Mesenchymal stem cell (in vitro differentiated cells and primary cell): ENCODE results near the gene DNAI2.
A peak's percentile ranks its signal among the peaks of the same experiment; 100 is the strongest.
"Not testable (repeated sequence)": the region's sequence is repeated elsewhere in the genome, so short reads cannot be mapped to it uniquely, and the experiment has no call there.

Experiments
- DNase-seq: peaks from one replicate; pipeline ENCODE4 v3.0.0-alpha.2; 2013
- H2AFZ ChIP-seq: one replicate; pipeline ENCODE4 v1.6.1; 2013; ENCODE audit warnings: low read depth, mild to moderate bottlenecking, control low read depth, inconsistent platforms, low read length, moderate library complexity
- H2AK5ac ChIP-seq: 2 replicates; pipeline ENCODE4 v1.6.1; 2013; ENCODE audit warnings: low read length, moderate library complexity, mild to moderate bottlenecking, inconsistent platforms; ENCODE audit not compliant: severe bottlenecking
- H2BK120ac ChIP-seq: one replicate; pipeline ENCODE4 v1.6.1; 2013; ENCODE audit warnings: low read depth, mild to moderate bottlenecking, inconsistent platforms, low read length, moderate library complexity
- H2BK12ac ChIP-seq, 2 experiments: one replicate each; pipeline ENCODE4 v1.6.1; 2013; ENCODE audit warnings: inconsistent platforms in 2 of 2, low read length in 2 of 2, mild to moderate bottlenecking in 2 of 2, moderate library complexity in 2 of 2, control low read depth in 1 of 2
- H2BK15ac ChIP-seq: one replicate; pipeline ENCODE4 v1.6.1; 2013; ENCODE audit warnings: mild to moderate bottlenecking, low read depth, inconsistent platforms; ENCODE audit not compliant: poor library complexity, severe bottlenecking
- H2BK5ac ChIP-seq: 2 replicates; pipeline ENCODE4 v1.6.1; 2013; ENCODE audit warnings: low read depth, mild to moderate bottlenecking, low read length, control low read depth, inconsistent platforms; ENCODE audit not compliant: poor library complexity, severe bottlenecking
- H3K14ac ChIP-seq, 2 experiments: one replicate each; pipeline ENCODE4 v1.6.1; 2013; ENCODE audit warnings: inconsistent platforms in 2 of 2, low read length in 2 of 2, control low read depth in 1 of 2, mild to moderate bottlenecking in 1 of 2, moderate library complexity in 1 of 2
- H3K18ac ChIP-seq, 2 experiments: one replicate each; pipeline ENCODE4 v1.6.1; 2013; ENCODE audit warnings: inconsistent platforms in 2 of 2, low read length in 2 of 2, control low read depth in 1 of 2, low read depth in 1 of 2, mild to moderate bottlenecking in 1 of 2
- H3K23ac ChIP-seq, 2 experiments: one replicate each; pipeline ENCODE4 v1.6.1; 2013; ENCODE audit warnings: inconsistent platforms in 2 of 2, low read length in 2 of 2, mild to moderate bottlenecking in 2 of 2, moderate library complexity in 2 of 2, control low read depth in 1 of 2
- H3K27ac ChIP-seq: 2 replicates; pipeline ENCODE4 v1.5.1; 2013; ENCODE audit warnings: mild to moderate bottlenecking, moderate library complexity, low read length, control low read depth, inconsistent platforms; ENCODE audit not compliant: poor library complexity, severe bottlenecking
- H3K27me3 ChIP-seq, 2 experiments: 2 replicates each; pipeline versions ENCODE4 v1.6.1 to v1.7.0; 2013; ENCODE audit warnings: low read length in 2 of 2, mild to moderate bottlenecking in 2 of 2, moderate library complexity in 2 of 2, control low read depth in 1 of 2, inconsistent platforms in 1 of 2; ENCODE audit not compliant: control insufficient read depth in 1 of 2, insufficient read depth in 1 of 2
- H3K36me3 ChIP-seq, 2 experiments: 2 replicates each; pipeline versions ENCODE4 v1.6.1 to v1.7.0; 2013; ENCODE audit warnings: low read length in 2 of 2, control low read depth in 1 of 2, inconsistent platforms in 1 of 2, low read depth in 1 of 2, mild to moderate bottlenecking in 1 of 2; ENCODE audit not compliant: insufficient read depth in 2 of 2, control insufficient read depth in 1 of 2
- H3K4ac ChIP-seq, 2 experiments: one replicate each; pipeline ENCODE4 v1.6.1; 2013; ENCODE audit warnings: inconsistent platforms in 2 of 2, low read length in 2 of 2, mild to moderate bottlenecking in 2 of 2, moderate library complexity in 2 of 2, control low read depth in 1 of 2, low read depth in 1 of 2
- H3K4me1 ChIP-seq: 2 replicates; pipeline ENCODE4 v1.6.1; 2013; ENCODE audit warnings: low read depth, low read length, control low read depth; ENCODE audit not compliant: control insufficient read depth, insufficient read depth
- H3K4me2 ChIP-seq: 2 replicates; pipeline ENCODE4 v1.6.1; 2013; ENCODE audit warnings: low read length, mild to moderate bottlenecking, inconsistent platforms; ENCODE audit not compliant: poor library complexity, severe bottlenecking
- H3K4me3 ChIP-seq, 2 experiments: 2 replicates each; pipeline versions ENCODE4 v1.5.1 to v1.7.0; 2013; ENCODE audit warnings: low read length in 2 of 2, mild to moderate bottlenecking in 2 of 2, control low read depth in 1 of 2, low read depth in 1 of 2; ENCODE audit not compliant: insufficient read depth in 1 of 2
- H3K79me1 ChIP-seq: replicated peaks from 2 replicates; pipeline ENCODE4 v1.6.1; 2013; ENCODE audit warnings: mild to moderate bottlenecking, control low read depth, low read length, inconsistent platforms; ENCODE audit not compliant: poor library complexity, severe bottlenecking
- H3K9ac ChIP-seq: 2 replicates; pipeline ENCODE4 v1.7.0; 2013; ENCODE audit warnings: mild to moderate bottlenecking, low read length, moderate library complexity
- H3K9me3 ChIP-seq: 2 replicates; pipeline ENCODE4 v1.7.0; 2013; ENCODE audit warnings: mild to moderate bottlenecking, low read length; ENCODE audit not compliant: control insufficient read depth
- H4K8ac ChIP-seq: one replicate; pipeline ENCODE4 v1.6.1; 2013; ENCODE audit warnings: inconsistent platforms, mild to moderate bottlenecking, low read length, moderate library complexity
- H4K91ac ChIP-seq: one replicate; pipeline ENCODE4 v1.6.1; 2013; ENCODE audit warnings: mild to moderate bottlenecking, low read length, inconsistent platforms
- WGBS: methylation state at CpG from one replicate; pipeline ENCODE4 v1.1.7; 2013; ENCODE audit warnings: mixed read lengths; 5-methylcytosine and 5-hydroxymethylcytosine counted together

Gene DNAI2

GRCh38 chr17:74276051-74276476 is 2.0 kb downstream of the DNAI2 start:
- H3K4me1 ChIP-seq: peaks cover 2% of the 10 kb centered on the region
- no peak overlapping the region for H2BK5ac ChIP-seq
- no peak overlapping the region for H2AFZ ChIP-seq
- H2BK120ac ChIP-seq: no peak overlapping the region
- no peak overlapping the region for H4K8ac ChIP-seq
- no peak overlapping the region for H3K23ac ChIP-seq
- H2BK15ac ChIP-seq: no peak overlapping the region
- 84% methylated on average over 11 of the region's 12 CpGs for WGBS
- H3K36me3 ChIP-seq: no peaks in the 10 kb centered on the region
- H2AK5ac ChIP-seq: no peak overlapping the region
- H3K18ac ChIP-seq: no peak overlapping the region
- no peak overlapping the region for H3K27ac ChIP-seq
- no peak overlapping the region for H3K9ac ChIP-seq
- no peaks in the 10 kb centered on the region for H3K79me1 ChIP-seq
- H2BK12ac ChIP-seq: no peak overlapping the region
- peak overlapping the region in 1 of 2 experiments; percentile 53 for H3K4me3 ChIP-seq
- H3K4ac ChIP-seq: no peak overlapping the region
- no peak overlapping the region for H4K91ac ChIP-seq
- DNase-seq: no peak
- H3K27me3 ChIP-seq: peaks cover 40 to 44% of the 10 kb centered on the region in 2 experiments
- H3K4me2 ChIP-seq: no peak overlapping the region
- no peak overlapping the region for H3K14ac ChIP-seq
- no peaks in the 10 kb centered on the region for H3K9me3 ChIP-seq

GRCh38 chr17:74276541-74277009 is 2.5 kb downstream of the DNAI2 start:
- no peak overlapping the region for H3K18ac ChIP-seq
- H3K4ac ChIP-seq: no peak overlapping the region
- H3K36me3 ChIP-seq: no peaks in the 10 kb centered on the region
- H2BK120ac ChIP-seq: no peak overlapping the region
- H2BK15ac ChIP-seq: no peak overlapping the region
- H3K79me1 ChIP-seq: no peaks in the 10 kb centered on the region
- no peak overlapping the region for H3K4me2 ChIP-seq
- no peak overlapping the region for H4K8ac ChIP-seq
- no peak overlapping the region for H3K9ac ChIP-seq
- H2AFZ ChIP-seq: no peak overlapping the region
- DNase-seq: no peak
- no peak overlapping the region for H4K91ac ChIP-seq
- 63% methylated on average over 5 of the region's 5 CpGs for WGBS
- H3K9me3 ChIP-seq: no peaks in the 10 kb centered on the region
- no peak overlapping the region for H2BK5ac ChIP-seq
- no peak overlapping the region for H3K23ac ChIP-seq
- H2BK12ac ChIP-seq: no peak overlapping the region
- no peak overlapping the region for H3K14ac ChIP-seq
- peaks cover 40% of the 10 kb centered on the region in 2 experiments for H3K27me3 ChIP-seq
- H3K27ac ChIP-seq: no peak overlapping the region
- no peak overlapping the region for H2AK5ac ChIP-seq
- peaks cover 2% of the 10 kb centered on the region for H3K4me1 ChIP-seq
- peak overlapping the region in 1 of 2 experiments; percentile 53 for H3K4me3 ChIP-seq

- no peak overlapping the region for H3K4me2 ChIP-seq
- no peak overlapping the region for H3K4ac ChIP-seq
- H3K23ac ChIP-seq: no peak overlapping the region
- H3K4me1 ChIP-seq: no peaks in the 10 kb centered on the region
- H2AFZ ChIP-seq: no peak overlapping the region
- H2BK12ac ChIP-seq: no peak overlapping the region
- H2BK120ac ChIP-seq: no peak overlapping the region
- no peak overlapping the region for H3K9ac ChIP-seq
- no peaks in the 10 kb centered on the region for H3K79me1 ChIP-seq
- H2BK15ac ChIP-seq: no peak overlapping the region
- H3K36me3 ChIP-seq: no peaks in the 10 kb centered on the region
- DNase-seq: no peak
- WGBS: 56% methylated on average over 1 of the region's 1 CpG
- no peak overlapping the region for H4K91ac ChIP-seq
- no peak overlapping the region for H3K4me3 ChIP-seq
- no peaks in the 10 kb centered on the region for H3K9me3 ChIP-seq
- no peak overlapping the region for H2AK5ac ChIP-seq
- H2BK5ac ChIP-seq: no peak overlapping the region
- H3K18ac ChIP-seq: no peak overlapping the region
- no peak overlapping the region for H4K8ac ChIP-seq
- H3K27ac ChIP-seq: no peak overlapping the region
- H3K14ac ChIP-seq: no peak overlapping the region
- peaks cover 33 to 37% of the 10 kb centered on the region in 2 experiments for H3K27me3 ChIP-seq
Observed at GRCh38 chr17:74277935-74278334, 3.9 kb downstream of the DNAI2 start.

- H3K9ac ChIP-seq, H3K79me1 ChIP-seq, H3K36me3 ChIP-seq, H3K4me1 ChIP-seq, H3K4me3 ChIP-seq, H4K8ac ChIP-seq, H3K9me3 ChIP-seq, H3K23ac ChIP-seq, H3K27ac ChIP-seq, H2BK120ac ChIP-seq, H2BK12ac ChIP-seq, H2BK15ac ChIP-seq, DNase-seq, H2BK5ac ChIP-seq, H2AK5ac ChIP-seq, H3K14ac ChIP-seq, H3K4me2 ChIP-seq, H4K91ac ChIP-seq, H2AFZ ChIP-seq, H3K4ac ChIP-seq, H3K18ac ChIP-seq: not testable (repeated sequence)
- H3K27me3 ChIP-seq: peaks cover 19 to 28% of the 10 kb centered on the region in 2 experiments
- WGBS: 82% methylated on average over 7 of the region's 7 CpGs
Observed at GRCh38 chr17:74279617-74280016, 5.6 kb downstream of the DNAI2 start.
